Measurements from ENCODE around the gene BUD13.

Gene BUD13

GRCh38 chr11:116778556-116778955 is 5.8 kb upstream of the BUD13 start:
- no peak overlapping the region for H2AFZ ChIP-seq (ENCODE audit: low read length)
- DNase-seq = no peak
- H3K4me3 ChIP-seq (ENCODE audit: low read length) = no peak overlapping the region
- H3F3A ChIP-seq (ENCODE audit: insufficient read depth, low read length) = peaks cover 30% of the 10 kb centered on the region
- no peaks in the 10 kb centered on the region for H3K9me3 ChIP-seq (replicated peaks; ENCODE audit: insufficient read depth, low read length)
- TF ChIP-seq EZH2phosphoT487 (IDR thresholded peaks at IDR 0.05; ENCODE audit: low read length) = no peak
- H3K27me3 ChIP-seq (replicated peaks; ENCODE audit: insufficient read depth, low read length) = no peaks in the 10 kb centered on the region
- no peaks in the 10 kb centered on the region for H3K79me2 ChIP-seq (ENCODE audit: low read length)
- H3K4me1 ChIP-seq (ENCODE audit: low read length) = peaks cover 29% of the 10 kb centered on the region
- no peak overlapping the region for H3K9ac ChIP-seq (ENCODE audit: low read length)
- peaks cover 24% of the 10 kb centered on the region; the same call in 1 of the 2 replicates for H3K36me3 ChIP-seq (replicated peaks; ENCODE audit: insufficient read depth, low read length)
- no peak overlapping the region for H3K4me2 ChIP-seq (ENCODE audit: low read depth, low read length)
- no peak overlapping the region for H3K27ac ChIP-seq (ENCODE audit: low read length)
- no peaks in the 10 kb centered on the region for H3K9me2 ChIP-seq (replicated peaks; ENCODE audit: insufficient read depth, low read length)
- no peaks in the 10 kb centered on the region for H4K20me1 ChIP-seq (ENCODE audit: insufficient read depth, low read length)

- Histone ChIP-seq H3K27ac (ENCODE audit: low read length) (peak overlapping the region; percentile 69), H3K9ac (ENCODE audit: low read length) (no peak overlapping the region), H3F3A (ENCODE audit: insufficient read depth, low read length) (peaks cover 34% of the 10 kb centered on the region), H3K9me2 (replicated peaks; ENCODE audit: insufficient read depth, low read length) (no peaks in the 10 kb centered on the region), H3K4me3 (ENCODE audit: low read length) (no peak overlapping the region), H2AFZ (ENCODE audit: low read length) (no peak overlapping the region), H3K4me2 (ENCODE audit: low read depth, low read length) (peak overlapping the region; percentile 49; the same call in 1 of the 2 replicates), H3K79me2 (ENCODE audit: low read length) (peaks cover 7% of the 10 kb centered on the region), H3K9me3 (replicated peaks; ENCODE audit: insufficient read depth, low read length) (no peaks in the 10 kb centered on the region), H3K36me3 (replicated peaks; ENCODE audit: insufficient read depth, low read length) (peaks cover 18% of the 10 kb centered on the region; the same call in 1 of the 2 replicates), H3K4me1 (ENCODE audit: low read length) (peaks cover 34% of the 10 kb centered on the region), H4K20me1 (ENCODE audit: insufficient read depth, low read length) (no peaks in the 10 kb centered on the region), H3K27me3 (replicated peaks; ENCODE audit: insufficient read depth, low read length) (no peaks in the 10 kb centered on the region)
- TF ChIP-seq EZH2phosphoT487 (IDR thresholded peaks at IDR 0.05; ENCODE audit: low read length) = no peak
- TF ChIP-seq CTCF (IDR thresholded peaks at IDR 0.05; ENCODE audit: low read length) = no peak
- no peak for TF ChIP-seq EZH2 (optimal IDR thresholded peaks at IDR 0.05; ENCODE audit: low read depth, low read length)
- no peak for DNase-seq
Measured at GRCh38 chr11:116777056-116777455, 4.3 kb upstream of the BUD13 start.

- Histone ChIP-seq H3K79me2 (ENCODE audit: low read length) (peaks cover 12% of the 10 kb centered on the region), H3K36me3 (replicated peaks; ENCODE audit: insufficient read depth, low read length) (peaks cover 18% of the 10 kb centered on the region; the same call in 1 of the 2 replicates), H3K27me3 (replicated peaks; ENCODE audit: insufficient read depth, low read length) (no peaks in the 10 kb centered on the region), H3K9me2 (replicated peaks; ENCODE audit: insufficient read depth, low read length) (no peaks in the 10 kb centered on the region), H3K4me3 (ENCODE audit: low read length) (no peak overlapping the region), H3K27ac (ENCODE audit: low read length) (peak overlapping the region; percentile 69), H3K4me2 (ENCODE audit: low read depth, low read length) (peak overlapping the region; percentile 49), H3F3A (ENCODE audit: insufficient read depth, low read length) (peaks cover 34% of the 10 kb centered on the region), H2AFZ (ENCODE audit: low read length) (no peak overlapping the region), H4K20me1 (ENCODE audit: insufficient read depth, low read length) (no peaks in the 10 kb centered on the region), H3K9ac (ENCODE audit: low read length) (no peak overlapping the region), H3K4me1 (ENCODE audit: low read length) (peaks cover 37% of the 10 kb centered on the region), H3K9me3 (replicated peaks; ENCODE audit: insufficient read depth, low read length) (no peaks in the 10 kb centered on the region)
- no peak for TF ChIP-seq EZH2phosphoT487 (IDR thresholded peaks at IDR 0.05; ENCODE audit: low read length)
- TF ChIP-seq CTCF (IDR thresholded peaks at IDR 0.05; ENCODE audit: low read length) = no peak
- no peak for TF ChIP-seq EZH2 (optimal IDR thresholded peaks at IDR 0.05; ENCODE audit: low read depth, low read length)
- peak; percentile 67 for DNase-seq
Measured at GRCh38 chr11:116776522-116776984, 3.8 kb upstream of the BUD13 start.

DNA sequence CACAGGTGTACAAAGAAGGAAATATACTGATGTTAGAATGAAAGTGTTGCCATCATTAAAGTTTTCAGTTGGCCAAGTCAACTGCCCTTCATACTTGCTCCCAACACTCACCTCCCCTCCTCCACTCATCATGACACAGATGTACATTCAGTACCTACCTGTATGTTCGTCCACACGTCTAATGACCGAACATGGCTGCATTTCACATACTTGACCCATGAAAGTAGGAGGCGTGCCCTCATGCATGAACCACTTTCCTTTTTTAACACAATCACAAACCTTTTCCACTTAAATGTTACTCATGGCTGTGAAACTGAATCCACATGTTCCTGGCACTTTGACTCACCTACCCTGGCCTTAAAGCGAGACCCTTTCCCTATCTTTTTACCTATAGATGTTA is 3.2 kb upstream of the BUD13 start:
- Histone ChIP-seq H3K27me3 (replicated peaks; ENCODE audit: insufficient read depth, low read length) (no peaks in the 10 kb centered on the region), H3K9me2 (replicated peaks; ENCODE audit: insufficient read depth, low read length) (no peaks in the 10 kb centered on the region), H4K20me1 (ENCODE audit: insufficient read depth, low read length) (no peaks in the 10 kb centered on the region), H3K9ac (ENCODE audit: low read length) (no peak overlapping the region), H3K4me3 (ENCODE audit: low read length) (0 out of 2 replicates have a peak overlapping the region, but pooled peaks have one; percentile 1), H2AFZ (ENCODE audit: low read length) (no peak overlapping the region), H3F3A (ENCODE audit: insufficient read depth, low read length) (peaks cover 34% of the 10 kb centered on the region), H3K9me3 (replicated peaks; ENCODE audit: insufficient read depth, low read length) (no peaks in the 10 kb centered on the region), H3K79me2 (ENCODE audit: low read length) (peaks cover 18% of the 10 kb centered on the region), H3K36me3 (replicated peaks; ENCODE audit: insufficient read depth, low read length) (peaks cover 18% of the 10 kb centered on the region; the same call in 1 of the 2 replicates), H3K4me2 (ENCODE audit: low read depth, low read length) (peak overlapping the region; percentile 49), H3K4me1 (ENCODE audit: low read length) (peaks cover 39% of the 10 kb centered on the region), H3K27ac (ENCODE audit: low read length) (peak overlapping the region; percentile 69; the same call in 1 of the 2 replicates)
- no peak for TF ChIP-seq EZH2phosphoT487 (IDR thresholded peaks at IDR 0.05; ENCODE audit: low read length)
- no peak for TF ChIP-seq EZH2 (optimal IDR thresholded peaks at IDR 0.05; ENCODE audit: low read depth, low read length)
- no peak for TF ChIP-seq CTCF (IDR thresholded peaks at IDR 0.05; ENCODE audit: low read length)
- DNase-seq = no peak
